ENCODE results near the gene PINLYP. TPM values are rescaled to one million over a fixed set of nuclear protein-coding genes. Genes with fewer than 3 reads are reported as not detected.

PINLYP gene
- total and polyA plus RNA-seq, 9 of the 15 experiments (the other 6 are each of a cell fraction or from before 2014, with no cell fraction given), result 1.00 to 6.7 (median 2.2) TPM

- TF ChIP-seq MLX (CRISPR knock-in tag; conservative IDR thresholded peaks at IDR 0.05), result no peak
- TF ChIP-seq HDAC1 (IDR thresholded peaks at IDR 0.05), result peak in 1 of 2 experiments; percentile 67; a peak in 1 of 4 replicates
- no peak for TF ChIP-seq ELK3 (CRISPR knock-in tag; IDR thresholded peaks at IDR 0.05)
- no peak for TF ChIP-seq ZBTB43 (CRISPR knock-in tag; IDR thresholded peaks at IDR 0.05)
- TF ChIP-seq CBFA2T2 (conservative IDR thresholded peaks at IDR 0.05), result peak; percentile 86
- TF ChIP-seq MGA (IDR thresholded peaks at IDR 0.05), result no peak
- TF ChIP-seq ZC3H11A (IDR thresholded peaks at IDR 0.05; ENCODE audit: low read depth, low read length), result no peak
- no peak for TF ChIP-seq XRCC4 (IDR thresholded peaks at IDR 0.05; ENCODE audit: extremely low read depth, insufficient read depth, insufficient read length)
- 0 out of 4 replicates have a peak, but pooled peaks of 1 of the 2 experiments have one; percentile 32 for TF ChIP-seq NONO (IDR thresholded peaks at IDR 0.05; ENCODE audit: low read depth in 2 of 2, low read length in 1 of 2)
- no peak for TF ChIP-seq ZNF644 (tag; IDR thresholded peaks at IDR 0.05; ENCODE audit: low read depth)
- TF ChIP-seq PHB2 (IDR thresholded peaks at IDR 0.05; ENCODE audit: low read depth), result no peak
- TF ChIP-seq ZBTB2 (IDR thresholded peaks at IDR 0.05), result no peak
These were observed 40.7 kb downstream of the PINLYP start (continued) for GRCh38 chr19:43616306-43616705.

Data from K562 (cell line).